Measurements from ENCODE around the gene FKBP8.

- no peak for TF ChIP-seq POLR2A (IDR thresholded peaks at IDR 0.05)
- TF ChIP-seq CTCF (IDR thresholded peaks at IDR 0.05): no peak
- no peak for TF ChIP-seq POLR2AphosphoS5 (IDR thresholded peaks at IDR 0.05)
These were observed 47.0 kb downstream of the FKBP8 start for GRCh38 chr19:18496167-18496979.

Measured in prostate gland (tissue), 2 donors.